DMS 273 (cell line): ENCODE measurements around the gene CEP85L.
A peak's percentile ranks its signal among the peaks of the same experiment; 100 is the strongest.

Experiments
- DNase-seq: peaks from one replicate; lab custom pipeline; 2025; ENCODE audit not compliant: unreplicated experiment; lab: John Stamatoyannopoulos, UW

The CEP85L gene

GRCh38 chr6:118651282-118652050 is at the start of gene CEP85L:
CEP85L (minus strand) TSS chr6:118651591; CDS start chr6:118651269, 322 bp downstream.
- peak; percentile 97 for DNase-seq

GRCh38 chr6:118700531-118700930 is 49.1 kb upstream of the CEP85L start:
- no peak for DNase-seq

- peak; percentile 48 for DNase-seq
Measured at GRCh38 chr6:118697554-118697953, 46.2 kb upstream of the CEP85L start.

- DNase-seq: no peak
Measured at GRCh38 chr6:118696271-118696670, 44.9 kb upstream of the CEP85L start.

- DNase-seq: no peak
Measured at GRCh38 chr6:118693562-118693961, 42.2 kb upstream of the CEP85L start.

- DNase-seq: no peak
Measured at GRCh38 chr6:118685823-118686449, 34.5 kb upstream of the CEP85L start.

- DNase-seq: no peak
Measured at GRCh38 chr6:118683881-118684872, 32.8 kb upstream of the CEP85L start.

- no peak for DNase-seq
Measured at GRCh38 chr6:118680452-118681095, 29.2 kb upstream of the CEP85L start.

- no peak for DNase-seq
Measured at GRCh38 chr6:118679327-118679901, 28.0 kb upstream of the CEP85L start.

GRCh38 chr6:118678866-118679265 is 27.5 kb upstream of the CEP85L start:
- no peak for DNase-seq

GRCh38 chr6:118677193-118677592 is 25.8 kb upstream of the CEP85L start:
- DNase-seq: no peak

GRCh38 chr6:118675225-118675624 is 23.8 kb upstream of the CEP85L start:
- no peak for DNase-seq

- no peak for DNase-seq
Measured at GRCh38 chr6:118674772-118675171, 23.4 kb upstream of the CEP85L start.

- no peak for DNase-seq
Measured at GRCh38 chr6:118672678-118673077, 21.3 kb upstream of the CEP85L start.

- peak; percentile 13 for DNase-seq
Measured at GRCh38 chr6:118669561-118669960, 18.2 kb upstream of the CEP85L start.

- DNase-seq: peak; percentile 78
Measured at GRCh38 chr6:118668761-118669385, 17.5 kb upstream of the CEP85L start.

- no peak for DNase-seq
Measured at GRCh38 chr6:118667988-118668387, 16.6 kb upstream of the CEP85L start.

GRCh38 chr6:118665011-118665410 is 13.6 kb upstream of the CEP85L start:
- no peak for DNase-seq

GRCh38 chr6:118663993-118664985 is 12.9 kb upstream of the CEP85L start:
- peak; percentile 20 for DNase-seq
